NCI-H1436 treated with DMSO at 0.1 percent for 48 hours (cell line): ENCODE data around the gene PGAP6.

Experiments used
- DNase-seq: peaks from one replicate; lab custom pipeline; 2025; lab: John Stamatoyannopoulos, UW

Gene PGAP6

GRCh38 chr16:330741-331140 lies 51.0 kb downstream of the PGAP6 start:
- DNase-seq = no peak

DNA sequence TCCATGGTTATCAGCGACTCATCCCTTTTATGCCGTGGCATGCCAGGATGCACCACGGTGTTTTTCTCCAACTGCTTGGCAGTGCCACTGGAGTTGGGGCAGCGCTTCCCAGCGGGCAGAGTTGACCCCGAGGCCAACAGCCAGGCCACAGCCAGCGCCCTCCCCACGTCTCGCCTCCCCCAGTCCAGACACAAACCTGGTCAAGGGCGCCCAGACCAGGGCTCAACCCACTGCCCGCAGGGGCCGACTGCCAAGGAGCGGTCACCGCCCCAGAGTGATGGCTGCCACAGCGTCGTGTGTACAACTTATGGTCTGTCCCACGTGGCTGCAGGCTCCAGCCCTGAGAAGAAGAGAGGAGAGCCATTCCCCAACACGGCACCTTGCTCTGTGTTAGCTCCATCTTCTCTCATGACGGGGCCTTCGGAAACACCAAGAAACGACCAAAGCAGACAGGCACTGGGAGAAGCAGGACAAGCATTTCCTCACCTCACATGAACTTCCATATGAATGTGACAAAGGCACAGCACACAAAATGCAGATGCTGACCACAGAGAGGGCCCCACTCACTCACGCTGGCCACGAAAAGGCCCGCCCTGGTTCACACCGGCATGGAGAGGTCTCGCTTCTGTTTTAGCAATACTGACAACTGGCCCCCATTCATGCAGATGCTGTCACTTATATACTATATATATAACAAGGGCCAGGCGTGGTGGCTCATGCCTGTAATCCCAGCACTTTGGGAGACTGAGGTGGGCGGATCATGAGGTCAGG lies 56.2 kb downstream of the PGAP6 start:
- no peak for DNase-seq

DNA sequence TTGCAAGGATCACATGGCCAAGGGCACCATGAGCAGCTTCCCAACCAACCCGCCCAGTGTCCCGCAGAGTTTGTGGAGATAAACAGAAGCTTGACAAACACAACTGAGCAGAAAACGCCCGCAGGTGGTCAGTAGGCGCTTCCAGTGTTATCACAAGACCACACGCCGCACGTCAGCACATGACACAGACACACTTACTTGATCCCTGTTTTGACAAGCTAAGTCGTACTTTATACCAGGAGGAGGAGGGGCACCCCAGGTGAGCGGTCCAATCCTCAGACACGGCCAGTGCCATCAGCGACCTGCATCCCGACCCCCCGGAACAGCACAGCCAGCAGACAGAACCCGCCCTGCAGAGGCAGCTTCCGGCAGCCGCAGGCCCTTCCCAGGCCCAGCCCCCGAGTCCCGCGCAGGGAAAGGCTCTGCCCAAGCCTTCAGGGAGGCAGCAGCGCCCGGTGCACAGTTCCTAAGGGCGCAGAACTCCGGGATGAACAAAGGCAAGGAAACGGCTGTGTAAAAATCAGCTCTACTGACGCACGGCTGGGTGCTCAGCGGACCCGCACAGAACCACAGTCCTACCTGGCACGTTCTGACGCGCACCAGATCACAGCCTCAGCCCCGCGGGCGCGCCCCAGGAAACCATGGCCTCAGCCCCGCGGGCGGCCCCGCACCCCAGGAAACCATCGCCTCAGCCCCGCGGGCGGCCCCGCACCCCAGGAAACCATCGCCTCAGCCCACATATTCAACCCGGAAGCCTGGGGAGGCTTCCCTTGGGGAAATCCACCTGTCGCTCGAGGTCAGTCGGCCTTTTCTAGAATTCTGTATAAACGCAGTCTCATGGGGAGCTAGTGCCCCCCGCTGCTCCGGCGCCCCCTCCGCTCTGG lies 57.1 kb downstream of the PGAP6 start:
- DNase-seq = no peak

DNA sequence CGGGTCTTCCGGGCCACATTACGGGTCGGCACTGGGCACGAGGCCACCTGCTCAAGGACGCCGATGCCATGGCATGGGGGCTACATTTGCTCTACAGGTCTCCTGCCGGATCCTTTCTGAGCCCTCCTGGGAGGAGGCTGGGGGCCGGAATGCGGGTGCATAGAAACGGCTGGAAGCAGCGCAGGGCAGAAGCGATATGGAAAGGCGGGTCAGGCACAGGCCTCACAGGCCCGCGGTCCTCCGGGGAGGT lies 57.7 kb downstream of the PGAP6 start:
- DNase-seq = no peak

GRCh38 chr16:322476-323143 lies 59.2 kb downstream of the PGAP6 start:
- DNase-seq = no peak

DNA sequence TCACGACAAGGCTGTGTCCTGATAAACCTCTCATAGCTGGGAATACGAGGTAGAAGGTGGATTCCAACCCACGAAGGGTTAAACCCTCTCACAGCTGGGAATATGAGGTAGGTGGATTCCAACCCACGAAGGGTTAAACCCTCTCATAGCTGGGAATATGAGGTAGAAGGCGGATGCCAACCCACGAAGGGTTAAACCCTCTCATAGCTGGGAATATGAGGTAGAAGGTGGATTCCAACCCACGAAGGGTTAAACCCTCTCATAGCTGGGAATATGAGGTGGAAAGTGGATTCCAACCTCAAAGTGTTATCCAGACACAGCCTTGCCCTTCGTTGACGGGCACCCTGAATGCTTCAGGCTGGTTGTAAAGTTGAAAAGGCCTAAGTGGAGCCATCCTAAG lies 60.2 kb downstream of the PGAP6 start:
- no peak for DNase-seq
